TTC549 (cell line): ENCODE measurements around the gene IQCN.

Source experiments
- FAIRE-seq: peaks from 2 replicates; lab custom pipeline; 2012; peaks lifted over from hg19 to GRCh38; lab: Jason Lieb, UNC

The IQCN gene

GRCh38 chr19:18208098-18208951 lies 65.9 kb downstream of the IQCN start:
- FAIRE-seq, result no peak
